AG04450 (cell line): ENCODE data around the gene IKBIP. TPM values are rescaled to one million over a fixed set of nuclear protein-coding genes. Genes with fewer than 3 reads are reported as not detected.

ENCODE experiments used
- CTCF ChIA-PET: fragments of 300-600, 350-600 bp; formaldehyde crosslinking; extraction: SDS; loops from one replicate; lab custom pipeline; 2022; ENCODE audit warnings: antibody characterized with exemption, inconsistent platforms; lab: Charles Lee
- POLR2A ChIA-PET: fragments of 350-600 bp; formaldehyde crosslinking; extraction: SDS; loops from one replicate; lab custom pipeline; 2021; ENCODE audit warnings: antibody characterized with exemption, inconsistent platforms; lab: Yijun Ruan, JAX
- DNase-seq: peaks from one replicate; pipeline ENCODE4 v3.0.0-alpha.2; 2011; ENCODE audit warnings: low read depth, low spot score
- H3K27ac ChIP-seq: one replicate; pipeline ENCODE4 v1.5.1; 2012; ENCODE audit warnings: low read depth, low read length, control low read depth
- H3K27me3 ChIP-seq: one replicate; pipeline ENCODE4 v1.6.0; 2012; ENCODE audit warnings: low read length; ENCODE audit not compliant: control insufficient read depth, insufficient read depth
- H3K4me3 ChIP-seq: 2 replicates; pipeline ENCODE4 v1.5.1; 2011; ENCODE audit warnings: mild to moderate bottlenecking, low read depth, low read length, control low read depth
- H3K9me3 ChIP-seq: 2 replicates; pipeline ENCODE4 v1.5.1; 2012; ENCODE audit warnings: low read length; ENCODE audit not compliant: control insufficient read depth, insufficient read depth
- polyA plus RNA-seq: library from polyadenylated mRNA; depleted of rRNA; stranded (reverse); fragments of >200 nt; gene quantifications from 2 replicates; pipeline ENCODE4 v1.2.3, GENCODE V29; 2011
- TF ChIP-seq, protein P1 (sequence below): IDR thresholded peaks from 2 replicates; pipeline ENCODE4 v1.5.1; 2011; ENCODE audit warnings: low read depth, low read length, control low read depth, inconsistent platforms

Gene IKBIP
- polyA plus RNA-seq, 1 experiment = 81.5 TPM

DNA sequence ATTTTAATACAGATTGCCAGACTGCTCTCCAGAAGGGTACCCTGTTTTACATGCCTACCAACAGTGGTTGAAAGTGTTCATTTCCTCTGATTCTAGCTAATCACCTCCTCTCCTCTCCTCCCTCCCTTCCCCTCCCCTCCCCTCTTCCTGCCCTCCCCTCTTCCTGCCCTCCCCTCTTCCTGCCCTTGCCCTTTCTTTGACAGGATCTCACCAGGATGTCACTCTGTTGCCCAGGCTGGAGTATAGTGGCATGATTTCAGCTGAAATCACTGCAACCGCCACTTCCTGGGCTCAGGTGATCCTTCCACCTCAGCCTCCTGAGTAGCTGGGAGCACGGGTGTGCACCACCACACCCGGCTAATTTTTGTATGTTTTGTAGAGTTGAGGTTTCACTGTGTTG lies 25.2 kb upstream of the IKBIP start:
- H3K9me3 ChIP-seq = no peaks in the 10 kb centered on the region
- H3K27me3 ChIP-seq = no peaks in the 10 kb centered on the region
- DNase-seq = no peak
- H3K4me3 ChIP-seq = no peak overlapping the region
- CTCF ChIA-PET = interaction anchor here (0.7 to 2.2 kb wide), 4 partner anchors 15 to 178 kb away, joined by 3 to 8 read pairs (median 4); no protein-coding TSS in a partner anchor
- POLR2A ChIA-PET = no interaction called here
- TF ChIP-seq, protein P1, sequence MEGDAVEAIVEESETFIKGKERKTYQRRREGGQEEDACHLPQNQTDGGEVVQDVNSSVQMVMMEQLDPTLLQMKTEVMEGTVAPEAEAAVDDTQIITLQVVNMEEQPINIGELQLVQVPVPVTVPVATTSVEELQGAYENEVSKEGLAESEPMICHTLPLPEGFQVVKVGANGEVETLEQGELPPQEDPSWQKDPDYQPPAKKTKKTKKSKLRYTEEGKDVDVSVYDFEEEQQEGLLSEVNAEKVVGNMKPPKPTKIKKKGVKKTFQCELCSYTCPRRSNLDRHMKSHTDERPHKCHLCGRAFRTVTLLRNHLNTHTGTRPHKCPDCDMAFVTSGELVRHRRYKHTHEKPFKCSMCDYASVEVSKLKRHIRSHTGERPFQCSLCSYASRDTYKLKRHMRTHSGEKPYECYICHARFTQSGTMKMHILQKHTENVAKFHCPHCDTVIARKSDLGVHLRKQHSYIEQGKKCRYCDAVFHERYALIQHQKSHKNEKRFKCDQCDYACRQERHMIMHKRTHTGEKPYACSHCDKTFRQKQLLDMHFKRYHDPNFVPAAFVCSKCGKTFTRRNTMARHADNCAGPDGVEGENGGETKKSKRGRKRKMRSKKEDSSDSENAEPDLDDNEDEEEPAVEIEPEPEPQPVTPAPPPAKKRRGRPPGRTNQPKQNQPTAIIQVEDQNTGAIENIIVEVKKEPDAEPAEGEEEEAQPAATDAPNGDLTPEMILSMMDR = no peak
- no peak overlapping the region for H3K27ac ChIP-seq

DNA sequence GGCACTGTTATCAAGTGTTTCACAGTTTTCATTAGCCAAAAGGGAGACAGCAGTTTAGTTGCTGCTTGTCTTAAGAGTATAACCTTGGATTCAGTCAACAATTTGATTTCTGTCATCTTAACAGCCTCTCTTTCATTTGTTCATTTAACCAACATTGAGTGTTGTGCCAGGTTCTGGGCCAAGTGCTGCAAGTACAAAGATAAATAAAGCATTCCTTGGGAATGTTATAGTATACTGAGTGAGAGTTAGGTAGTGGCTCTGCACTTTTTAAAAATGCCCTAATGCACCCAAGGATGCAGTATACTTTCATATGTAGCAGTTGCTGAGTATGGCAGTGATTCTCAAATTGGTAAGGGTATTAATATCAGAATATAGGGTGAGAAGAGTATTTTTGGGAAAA lies 15.9 kb upstream of the IKBIP start:
- POLR2A ChIA-PET = no interaction called here
- CTCF ChIA-PET = no interaction called here

DNA sequence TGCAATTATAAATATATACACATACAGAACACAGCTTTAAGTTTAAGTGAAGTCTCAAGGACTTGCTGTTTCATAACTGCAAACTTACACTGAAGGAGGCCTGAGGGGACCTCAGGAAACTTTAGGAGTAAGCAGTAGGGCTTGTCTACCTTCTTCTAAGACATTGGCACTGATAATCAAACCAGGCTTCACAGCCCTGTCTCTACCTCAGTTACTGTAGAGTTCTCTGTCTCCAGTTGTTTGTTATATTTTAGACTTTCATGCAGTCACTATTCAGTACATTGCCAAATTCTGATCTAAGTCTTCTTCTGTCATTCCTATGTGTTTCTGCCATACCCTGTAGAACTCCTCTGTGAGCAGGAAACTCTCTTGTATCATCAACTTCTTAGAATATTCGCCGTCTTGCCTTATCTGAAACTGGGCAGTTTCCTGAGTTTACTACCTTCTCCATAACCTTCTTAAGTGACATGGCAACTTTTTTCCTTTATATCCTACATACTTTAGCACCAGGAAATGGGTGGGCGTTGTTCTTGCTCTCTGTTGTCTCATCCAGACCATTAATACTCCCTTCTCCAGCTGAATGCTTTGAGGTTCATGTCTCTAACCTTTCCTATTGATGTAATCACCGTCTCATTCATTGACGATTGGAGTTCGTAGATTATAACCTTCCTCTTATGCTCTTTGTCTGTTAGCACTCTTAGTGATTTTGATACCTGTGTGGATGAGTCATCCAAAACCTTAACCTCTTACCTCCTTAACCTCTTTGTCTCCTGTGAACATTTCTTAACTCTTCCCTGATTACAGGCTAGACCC lies 11.9 kb upstream of the IKBIP start:
- TF ChIP-seq, protein P1 = no peak
- Histone ChIP-seq H3K4me3 (no peak overlapping the region), H3K27ac (no peak overlapping the region), H3K27me3 (no peaks in the 10 kb centered on the region), H3K9me3 (no peaks in the 10 kb centered on the region)
- ChIA-PET CTCF (interaction anchor here (0.6 to 0.8 kb wide), 2 partner anchors 90 to 1259 kb away, joined by 3 to 4 read pairs; no protein-coding TSS in a partner anchor), POLR2A (no interaction called here)
- no peak for DNase-seq

More for the DNA sequence above, 15.9 kb upstream of the IKBIP start:
- TF ChIP-seq, protein P1 = no peak
- no peak for DNase-seq
- no peaks in the 10 kb centered on the region for H3K27me3 ChIP-seq
- no peaks in the 10 kb centered on the region for H3K9me3 ChIP-seq
- no peak overlapping the region for H3K4me3 ChIP-seq
- no peak overlapping the region for H3K27ac ChIP-seq

DNA sequence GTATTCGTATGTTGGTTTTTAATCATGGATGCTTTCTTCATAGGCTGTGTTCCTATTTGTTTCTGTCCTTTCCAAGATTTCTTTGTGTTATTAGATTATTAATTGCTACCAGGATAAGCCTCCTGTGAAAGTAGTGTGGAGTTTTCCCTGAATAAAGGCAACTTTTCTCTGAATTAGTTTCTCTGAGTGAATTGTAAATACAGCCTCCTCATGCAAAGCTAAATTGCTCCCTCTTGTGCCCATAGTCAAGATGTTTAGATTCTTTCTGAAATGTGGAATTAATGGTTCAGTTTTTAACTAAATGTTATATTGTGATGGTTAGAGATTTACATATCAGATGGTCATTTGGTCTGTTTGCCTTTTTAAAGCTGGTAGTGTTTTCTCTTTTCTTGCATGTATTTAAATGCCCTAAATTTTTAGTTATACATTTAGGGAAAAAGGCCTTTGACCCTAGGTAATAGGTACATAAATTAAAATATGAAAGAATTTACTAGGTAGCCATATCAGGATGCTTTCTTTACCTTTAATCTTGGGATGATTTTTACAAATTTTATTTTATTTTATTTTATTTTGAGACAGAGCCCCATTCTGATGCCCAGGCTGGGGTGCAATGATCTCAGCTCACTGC lies 9.4 kb upstream of the IKBIP start:
- Histone ChIP-seq H3K9me3 (no peaks in the 10 kb centered on the region), H3K4me3 (no peak overlapping the region), H3K27ac (no peak overlapping the region), H3K27me3 (no peaks in the 10 kb centered on the region)
- ChIA-PET POLR2A (interaction anchor here (0.5 kb wide), 1 partner anchor 55 kb away, joined by 3 read pairs; no protein-coding TSS in a partner anchor), CTCF (interaction anchor here (0.6 to 7.7 kb wide), 39 partner anchors 9 to 239 kb away, joined by 3 to 127 read pairs (median 4); partner anchors contain the start of genes APAF1 and IKBIP)
- TF ChIP-seq, protein P1 = peak; percentile 72
- peak; percentile 34 for DNase-seq

DNA sequence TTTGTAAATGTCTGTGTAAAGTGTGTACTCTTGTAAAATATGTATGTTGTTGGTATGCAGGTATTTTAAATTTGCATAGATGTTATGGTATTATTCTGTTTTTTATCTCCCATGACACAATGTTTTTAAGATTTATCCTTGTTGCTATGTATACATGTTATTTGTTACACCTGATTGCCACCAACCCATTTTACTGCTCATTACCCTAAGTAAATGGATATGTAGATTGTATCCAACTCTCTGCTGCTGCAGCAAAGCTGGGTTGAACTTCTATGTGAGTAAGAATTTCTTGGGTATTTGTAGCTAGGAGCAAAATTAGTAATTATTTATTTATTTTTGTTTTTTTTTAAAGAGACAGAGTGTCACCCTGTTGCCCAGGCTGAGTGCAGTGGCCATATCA lies 6.7 kb upstream of the IKBIP start:
- CTCF ChIA-PET = interaction anchor here (0.9 to 7.7 kb wide), 5 partner anchors 86 to 227 kb away, joined by 3 to 127 read pairs (median 3); no protein-coding TSS in a partner anchor
- POLR2A ChIA-PET = no interaction called here
- Histone ChIP-seq H3K4me3 (no peak overlapping the region), H3K27me3 (no peaks in the 10 kb centered on the region), H3K27ac (no peak overlapping the region), H3K9me3 (no peaks in the 10 kb centered on the region)
- TF ChIP-seq, protein P1 = no peak
- DNase-seq = no peak
